Measurements from ENCODE around the gene LSMEM2. TPM values are rescaled to one million over a fixed set of nuclear protein-coding genes. Genes with fewer than 3 reads are reported as not detected.
"Not testable (repeated sequence)": the region's sequence is repeated elsewhere in the genome, so short reads cannot be mapped to it uniquely, and the experiment has no call there.

The LSMEM2 gene
- total and polyA plus RNA-seq, 8 donors: 0.15 to 0.61 (median 0.41) TPM; not detected in 1

GRCh38 chr3:50303013-50303815 is 24.3 kb downstream of the LSMEM2 start, which contains the start of gene HYAL1:
HYAL1 (minus strand) TSS chr3:50303574; CDS start chr3:50302956, 618 bp downstream.
- H3K4me1 ChIP-seq: peaks cover 31 to 49% of the 10 kb centered on the region in 2 donors
- ATAC-seq: peak; percentile 63
- H3K36me3 ChIP-seq: no peaks in the 10 kb centered on the region
- peak in 3 of 4 donors; percentile 30 to 93 (median 80) for DNase-seq
- H3K27ac ChIP-seq: peak within 1 kb of the TSS; percentile 83 to 92
- H3K27me3 ChIP-seq: no peaks in the 10 kb centered on the region
- peak within 1 kb of the TSS; percentile 19 to 68 for H3K4me3 ChIP-seq
- TF ChIP-seq CTCF (IDR thresholded peaks at IDR 0.05): peak in 1 of 2 donors; percentile 10
- H3K9me3 ChIP-seq: peaks cover 0 to 5% of the 10 kb centered on the region in 2 donors
- intact Hi-C loops (cut with DNase I): no loop called here

GRCh38 chr3:50304601-50305000 is 25.7 kb downstream of the LSMEM2 start:
- intact Hi-C loops (cut with DNase I): no loop called here
- Histone ChIP-seq H3K27ac (no peak overlapping the region), H3K27me3 (no peaks in the 10 kb centered on the region), H3K4me3 (no peak overlapping the region), H3K4me1 (peaks cover 25 to 43% of the 10 kb centered on the region in 2 donors), H3K9me3 (peaks cover 4 to 15% of the 10 kb centered on the region in 2 donors), H3K36me3 (peaks cover 0 to 6% of the 10 kb centered on the region in 2 donors)
- no peak for DNase-seq
- no peak for TF ChIP-seq CTCF (IDR thresholded peaks at IDR 0.05)
- ATAC-seq: no peak

GRCh38 chr3:50312041-50312440 is 33.2 kb downstream of the LSMEM2 start:
- H3K4me3 ChIP-seq; H3K27me3 ChIP-seq; ATAC-seq; intact Hi-C loops (cut with DNase I); H3K27ac ChIP-seq; DNase-seq: not testable (repeated sequence)
- peaks cover 0 to 15% of the 10 kb centered on the region in 2 donors for H3K36me3 ChIP-seq
- H3K9me3 ChIP-seq: peaks cover 4 to 15% of the 10 kb centered on the region in 2 donors
- peaks cover 2 to 46% of the 10 kb centered on the region in 2 donors for H3K4me1 ChIP-seq

- DNase-seq: no peak
- Histone ChIP-seq H3K9me3 (no peaks in the 10 kb centered on the region), H3K4me3 (no peak overlapping the region), H3K27me3 (no peaks in the 10 kb centered on the region), H3K27ac (peak overlapping the region; percentile 31 to 36), H3K36me3 (peaks cover 0 to 32% of the 10 kb centered on the region in 2 donors), H3K4me1 (peaks cover 25 to 69% of the 10 kb centered on the region in 2 donors)
- peak; percentile 8 for ATAC-seq
- intact Hi-C loops (cut with DNase I): no loop called here
- TF ChIP-seq CTCF (IDR thresholded peaks at IDR 0.05): no peak
Observed at GRCh38 chr3:50314342-50314741, 35.5 kb downstream of the LSMEM2 start.

GRCh38 chr3:50314816-50315215 is 35.9 kb downstream of the LSMEM2 start:
- H3K4me1 ChIP-seq: peaks cover 29 to 70% of the 10 kb centered on the region in 2 donors
- no peak for DNase-seq
- intact Hi-C loops (cut with DNase I): no loop called here
- H3K27ac ChIP-seq: peak overlapping the region; percentile 31 to 36
- no peaks in the 10 kb centered on the region for H3K9me3 ChIP-seq
- ATAC-seq: no peak
- no peak for TF ChIP-seq CTCF (IDR thresholded peaks at IDR 0.05)
- no peaks in the 10 kb centered on the region for H3K27me3 ChIP-seq
- H3K36me3 ChIP-seq: peaks cover 0 to 37% of the 10 kb centered on the region in 2 donors
- no peak overlapping the region for H3K4me3 ChIP-seq
